Measurements from ENCODE around the gene ATM.
A peak's percentile ranks its signal among the peaks of the same experiment; 100 is the strongest.

Gene ATM

DNA sequence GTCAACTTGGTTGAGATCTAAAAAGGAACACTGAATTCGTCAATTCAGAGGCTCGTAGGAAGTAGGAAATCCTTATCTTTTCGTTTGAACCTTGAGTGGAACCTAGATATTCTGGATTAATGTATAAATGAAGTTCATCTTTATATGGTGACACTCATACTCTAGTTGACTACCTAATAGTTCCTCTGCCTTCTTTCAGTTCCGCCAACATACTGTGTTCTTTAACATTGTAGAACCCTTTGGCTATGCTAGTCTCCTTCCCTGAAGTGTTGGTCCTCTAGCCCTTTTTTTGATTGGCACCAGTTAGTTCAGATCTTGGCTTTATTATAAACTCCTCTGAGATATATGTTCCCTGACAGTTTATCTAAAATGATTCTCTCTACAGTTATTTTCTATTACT, 1.5 kb downstream of the ATM start:
- Histone ChIP-seq H3K36me3 (ENCODE audit: control insufficient read depth, insufficient read depth, low read length) (no peaks in the 10 kb centered on the region), H3K4me3 (ENCODE audit: low read depth, low read length) (peak overlapping the region; percentile 97), H3K9me3 (ENCODE audit: control insufficient read depth, insufficient read depth, low read length) (no peaks in the 10 kb centered on the region), H3K4me1 (ENCODE audit: control insufficient read depth, insufficient read depth, low read length) (peaks cover 13% of the 10 kb centered on the region), H3K9ac (ENCODE audit: low read depth, low read length) (no peak overlapping the region), H3K27me3 (ENCODE audit: control insufficient read depth, insufficient read depth, low read length) (no peaks in the 10 kb centered on the region)

DNA sequence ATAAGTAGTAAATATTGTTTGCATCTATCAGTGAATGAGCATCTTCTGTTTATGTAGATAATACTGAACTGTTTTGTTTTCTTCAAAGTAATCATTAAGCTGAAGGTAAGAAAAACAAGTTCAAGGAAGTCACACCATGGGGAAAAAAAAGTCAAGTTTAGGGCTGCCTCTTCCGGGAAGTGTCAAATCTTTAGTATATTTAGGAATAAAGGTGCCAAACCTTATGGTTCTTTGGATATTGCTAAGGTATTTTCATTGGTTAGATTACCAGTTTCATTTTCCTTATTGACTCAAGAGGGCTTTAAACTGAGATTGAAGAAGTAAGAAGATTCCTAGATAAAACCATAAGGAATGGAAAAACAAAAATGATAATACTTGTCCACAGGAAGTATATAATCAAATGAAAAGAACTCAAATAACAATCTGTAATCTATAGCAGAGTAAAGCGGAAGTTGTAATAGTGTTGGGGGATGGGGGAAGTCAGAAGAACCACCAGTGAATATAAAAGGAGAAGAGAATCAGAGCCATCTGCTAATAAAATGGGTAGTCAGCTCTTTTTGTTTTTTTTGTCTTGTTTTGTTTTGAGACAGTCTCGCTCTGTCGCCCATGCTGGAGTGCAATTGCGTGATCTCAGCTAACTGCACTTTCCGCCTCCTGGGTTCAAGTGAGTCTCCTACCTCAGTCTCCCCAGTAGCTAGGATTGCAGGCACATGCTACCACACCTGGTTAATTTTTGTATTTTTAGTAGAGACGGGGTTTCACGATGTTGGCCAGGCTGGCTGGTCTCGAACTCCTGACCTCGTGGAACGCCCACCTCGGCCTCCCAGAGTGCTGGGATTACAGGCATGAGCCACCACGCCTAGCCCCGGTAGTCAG, 2.3 kb downstream of the ATM start:
- no peak overlapping the region for H3K9ac ChIP-seq (ENCODE audit: low read depth, low read length)
- H3K4me1 ChIP-seq (ENCODE audit: control insufficient read depth, insufficient read depth, low read length), result peaks cover 11% of the 10 kb centered on the region
- no peaks in the 10 kb centered on the region for H3K27me3 ChIP-seq (ENCODE audit: control insufficient read depth, insufficient read depth, low read length)
- H3K36me3 ChIP-seq (ENCODE audit: control insufficient read depth, insufficient read depth, low read length), result peaks cover 3% of the 10 kb centered on the region
- no peaks in the 10 kb centered on the region for H3K9me3 ChIP-seq (ENCODE audit: control insufficient read depth, insufficient read depth, low read length)
- peak overlapping the region; percentile 5 for H3K4me3 ChIP-seq (ENCODE audit: low read depth, low read length)

DNA sequence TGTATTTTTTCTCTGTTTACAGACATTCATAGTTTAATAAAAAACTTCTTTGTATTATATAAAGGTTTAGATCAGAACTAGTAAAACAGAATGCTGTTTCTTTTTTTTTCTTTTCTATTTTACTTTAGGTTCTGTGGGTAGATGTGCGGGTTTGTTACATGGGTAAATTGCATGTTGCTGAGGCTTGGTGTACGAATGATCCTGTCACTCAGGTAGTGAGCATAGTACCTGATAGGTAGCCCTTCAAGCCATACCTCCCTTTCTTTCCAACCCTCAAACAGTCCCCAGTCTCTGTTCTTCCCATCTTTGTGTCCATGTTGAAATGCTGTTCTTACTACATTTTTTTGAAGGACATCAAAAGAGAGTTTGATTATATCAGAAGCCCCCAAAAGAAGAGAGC, 3.2 kb downstream of the ATM start:
- no peak overlapping the region for H3K4me3 ChIP-seq (ENCODE audit: low read depth, low read length)
- no peaks in the 10 kb centered on the region for H3K27me3 ChIP-seq (ENCODE audit: control insufficient read depth, insufficient read depth, low read length)
- H3K4me1 ChIP-seq (ENCODE audit: control insufficient read depth, insufficient read depth, low read length), result peaks cover 11% of the 10 kb centered on the region
- H3K9ac ChIP-seq (ENCODE audit: low read depth, low read length), result no peak overlapping the region
- no peaks in the 10 kb centered on the region for H3K9me3 ChIP-seq (ENCODE audit: control insufficient read depth, insufficient read depth, low read length)
- peaks cover 9% of the 10 kb centered on the region for H3K36me3 ChIP-seq (ENCODE audit: control insufficient read depth, insufficient read depth, low read length)

DNA sequence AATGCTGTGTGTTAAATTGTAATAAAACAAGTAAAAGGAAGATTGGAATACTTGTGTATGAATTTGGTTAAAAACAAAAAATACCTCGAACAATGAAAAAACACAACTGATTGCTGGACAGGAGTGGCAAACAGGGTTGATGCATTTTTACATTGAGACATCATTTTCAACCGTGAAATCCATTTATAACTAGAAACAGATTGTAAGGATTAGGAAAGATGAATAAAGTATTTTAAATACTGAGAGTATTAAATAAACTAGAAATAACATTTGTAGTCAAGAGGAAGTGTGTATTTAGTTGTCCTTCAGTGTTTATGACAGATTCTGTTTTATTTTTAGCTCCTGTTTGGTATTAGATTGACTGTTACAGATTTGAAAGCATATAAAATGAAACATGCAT, 5.4 kb downstream of the ATM start:
- Histone ChIP-seq H3K4me3 (ENCODE audit: low read depth, low read length) (no peak overlapping the region), H3K36me3 (ENCODE audit: control insufficient read depth, insufficient read depth, low read length) (peaks cover 20% of the 10 kb centered on the region), H3K9ac (ENCODE audit: low read depth, low read length) (no peak overlapping the region), H3K9me3 (ENCODE audit: control insufficient read depth, insufficient read depth, low read length) (no peaks in the 10 kb centered on the region), H3K27me3 (ENCODE audit: control insufficient read depth, insufficient read depth, low read length) (no peaks in the 10 kb centered on the region), H3K4me1 (ENCODE audit: control insufficient read depth, insufficient read depth, low read length) (peaks cover 11% of the 10 kb centered on the region)

DNA sequence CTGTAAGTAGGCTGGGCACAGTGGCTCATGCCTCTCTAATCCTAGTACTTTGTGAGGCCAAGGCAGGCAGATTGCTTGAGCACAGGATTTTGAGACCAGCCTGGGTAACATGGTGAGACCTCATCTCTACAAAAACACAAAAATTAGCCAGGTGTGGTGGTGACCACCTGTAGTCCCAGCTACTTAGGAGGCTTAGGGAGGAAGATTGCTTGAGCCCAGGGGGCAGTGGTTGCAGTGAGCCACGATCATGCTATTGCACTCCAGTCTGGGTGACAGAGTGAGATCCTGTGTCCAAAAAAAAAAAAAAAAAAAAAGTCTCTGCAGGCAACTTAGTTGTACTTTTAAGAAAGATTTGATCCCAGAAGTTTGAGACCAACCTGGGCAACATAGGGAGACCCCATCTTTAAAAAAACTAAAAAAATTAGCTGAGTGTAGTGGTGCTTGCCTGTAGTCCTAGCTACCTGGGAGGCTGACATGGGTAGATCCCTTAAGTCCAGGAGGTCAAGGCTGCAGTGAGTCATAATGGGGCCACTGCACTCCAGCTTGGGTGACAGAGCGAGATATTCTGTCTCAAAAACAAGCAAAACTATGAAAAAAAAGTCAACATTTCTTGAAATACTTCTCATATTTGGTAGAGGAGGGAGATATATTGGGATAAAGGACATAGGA, 10.5 kb downstream of the ATM start:
- Histone ChIP-seq H3K4me1 (ENCODE audit: control insufficient read depth, insufficient read depth, low read length) (no peaks in the 10 kb centered on the region), H3K9me3 (ENCODE audit: control insufficient read depth, insufficient read depth, low read length) (no peaks in the 10 kb centered on the region), H3K9ac (ENCODE audit: low read depth, low read length) (no peak overlapping the region), H3K27me3 (ENCODE audit: control insufficient read depth, insufficient read depth, low read length) (no peaks in the 10 kb centered on the region), H3K36me3 (ENCODE audit: control insufficient read depth, insufficient read depth, low read length) (peaks cover 27% of the 10 kb centered on the region), H3K4me3 (ENCODE audit: low read depth, low read length) (no peak overlapping the region)

DNA sequence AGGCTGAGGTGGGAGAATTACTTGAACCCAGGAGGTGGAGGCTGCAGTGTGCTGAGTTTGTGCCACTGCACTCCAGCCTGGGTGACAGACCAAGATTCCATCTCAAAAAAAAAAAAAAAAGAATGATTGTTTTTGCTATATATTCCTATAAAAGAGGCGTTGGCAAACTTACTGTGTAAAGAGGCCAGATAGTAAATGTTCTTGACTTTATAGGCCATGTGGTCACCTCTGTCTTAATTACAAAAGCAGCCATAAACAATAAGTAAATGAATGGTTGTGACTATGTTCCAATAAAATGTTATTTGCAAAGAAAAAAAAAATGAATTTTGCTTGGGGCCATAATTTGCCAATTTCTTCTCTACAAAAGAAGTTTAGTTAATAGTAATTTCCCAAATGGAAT, 12.3 kb downstream of the ATM start:
- Histone ChIP-seq H3K4me3 (ENCODE audit: low read depth, low read length) (no peak overlapping the region), H3K27me3 (ENCODE audit: control insufficient read depth, insufficient read depth, low read length) (no peaks in the 10 kb centered on the region), H3K36me3 (ENCODE audit: control insufficient read depth, insufficient read depth, low read length) (peaks cover 27% of the 10 kb centered on the region), H3K9me3 (ENCODE audit: control insufficient read depth, insufficient read depth, low read length) (no peaks in the 10 kb centered on the region), H3K9ac (ENCODE audit: low read depth, low read length) (no peak overlapping the region), H3K4me1 (ENCODE audit: control insufficient read depth, insufficient read depth, low read length) (no peaks in the 10 kb centered on the region)

DNA sequence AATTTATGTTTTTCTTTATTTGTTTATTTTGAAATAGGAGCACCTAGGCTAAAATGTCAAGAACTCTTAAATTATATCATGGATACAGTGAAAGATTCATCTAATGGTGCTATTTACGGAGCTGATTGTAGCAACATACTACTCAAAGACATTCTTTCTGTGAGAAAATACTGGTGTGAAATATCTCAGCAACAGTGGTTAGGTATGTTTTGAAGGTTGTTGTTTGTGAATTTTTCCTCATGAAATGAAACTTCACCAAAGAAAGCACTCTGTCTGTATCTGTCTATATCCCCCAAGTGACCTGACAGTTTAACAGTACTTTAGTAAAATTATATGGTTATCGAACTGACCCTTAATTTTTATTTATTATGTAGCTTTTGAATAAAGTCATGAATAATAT, 12.8 kb downstream of the ATM start:
- H3K4me3 ChIP-seq (ENCODE audit: low read depth, low read length), result no peak overlapping the region
- peaks cover 25% of the 10 kb centered on the region for H3K36me3 ChIP-seq (ENCODE audit: control insufficient read depth, insufficient read depth, low read length)
- no peaks in the 10 kb centered on the region for H3K4me1 ChIP-seq (ENCODE audit: control insufficient read depth, insufficient read depth, low read length)
- H3K27me3 ChIP-seq (ENCODE audit: control insufficient read depth, insufficient read depth, low read length), result no peaks in the 10 kb centered on the region
- H3K9me3 ChIP-seq (ENCODE audit: control insufficient read depth, insufficient read depth, low read length), result no peaks in the 10 kb centered on the region
- H3K9ac ChIP-seq (ENCODE audit: low read depth, low read length), result no peak overlapping the region

DNA sequence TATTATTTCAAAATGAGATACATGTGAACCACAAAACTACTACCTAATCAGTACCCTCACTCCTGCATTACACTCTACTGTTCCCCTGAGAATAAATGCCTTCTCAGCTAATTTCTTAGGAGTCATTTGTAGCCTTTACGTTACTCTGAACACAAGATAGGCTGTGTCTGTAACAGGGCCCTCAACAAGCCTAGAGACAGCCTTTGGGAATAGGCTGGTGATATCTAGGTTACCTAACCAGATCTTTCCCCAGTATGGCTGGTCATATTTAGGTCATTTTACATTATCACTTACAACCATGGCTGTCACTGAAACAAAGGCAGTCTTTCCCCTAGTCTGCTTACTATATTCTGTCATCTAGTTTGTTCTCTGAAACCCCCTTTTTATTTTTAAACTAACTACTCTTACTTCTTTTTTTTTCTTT, 14.2 kb downstream of the ATM start:
- Histone ChIP-seq H3K27me3 (ENCODE audit: control insufficient read depth, insufficient read depth, low read length) (no peaks in the 10 kb centered on the region), H3K4me3 (ENCODE audit: low read depth, low read length) (no peak overlapping the region), H3K9ac (ENCODE audit: low read depth, low read length) (no peak overlapping the region), H3K9me3 (ENCODE audit: control insufficient read depth, insufficient read depth, low read length) (no peaks in the 10 kb centered on the region), H3K4me1 (ENCODE audit: control insufficient read depth, insufficient read depth, low read length) (no peaks in the 10 kb centered on the region), H3K36me3 (ENCODE audit: control insufficient read depth, insufficient read depth, low read length) (peaks cover 18% of the 10 kb centered on the region)

DNA sequence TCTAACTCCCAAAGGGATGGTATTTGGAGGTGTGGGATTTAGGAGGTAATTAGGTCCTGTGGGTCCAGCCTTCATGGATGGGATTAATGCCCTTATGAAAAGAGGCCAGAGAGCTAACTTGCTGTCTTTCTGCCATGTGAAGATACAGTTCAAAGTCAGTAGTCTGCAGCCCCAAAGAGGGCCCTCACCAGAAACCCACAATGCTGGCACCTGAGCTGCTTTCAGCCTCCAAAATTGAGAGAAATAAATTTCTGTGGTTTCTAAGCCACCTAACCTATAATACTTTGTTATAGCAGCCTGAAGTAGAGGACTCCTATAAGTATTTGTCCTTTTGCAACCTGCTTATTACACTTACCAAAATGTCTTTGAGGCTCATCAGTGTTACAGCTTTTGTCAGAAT, 16.2 kb downstream of the ATM start:
- H3K9me3 ChIP-seq (ENCODE audit: control insufficient read depth, insufficient read depth, low read length), result no peaks in the 10 kb centered on the region
- no peak overlapping the region for H3K4me3 ChIP-seq (ENCODE audit: low read depth, low read length)
- H3K36me3 ChIP-seq (ENCODE audit: control insufficient read depth, insufficient read depth, low read length), result peaks cover 10% of the 10 kb centered on the region
- no peaks in the 10 kb centered on the region for H3K4me1 ChIP-seq (ENCODE audit: control insufficient read depth, insufficient read depth, low read length)
- no peaks in the 10 kb centered on the region for H3K27me3 ChIP-seq (ENCODE audit: control insufficient read depth, insufficient read depth, low read length)
- no peak overlapping the region for H3K9ac ChIP-seq (ENCODE audit: low read depth, low read length)

DNA sequence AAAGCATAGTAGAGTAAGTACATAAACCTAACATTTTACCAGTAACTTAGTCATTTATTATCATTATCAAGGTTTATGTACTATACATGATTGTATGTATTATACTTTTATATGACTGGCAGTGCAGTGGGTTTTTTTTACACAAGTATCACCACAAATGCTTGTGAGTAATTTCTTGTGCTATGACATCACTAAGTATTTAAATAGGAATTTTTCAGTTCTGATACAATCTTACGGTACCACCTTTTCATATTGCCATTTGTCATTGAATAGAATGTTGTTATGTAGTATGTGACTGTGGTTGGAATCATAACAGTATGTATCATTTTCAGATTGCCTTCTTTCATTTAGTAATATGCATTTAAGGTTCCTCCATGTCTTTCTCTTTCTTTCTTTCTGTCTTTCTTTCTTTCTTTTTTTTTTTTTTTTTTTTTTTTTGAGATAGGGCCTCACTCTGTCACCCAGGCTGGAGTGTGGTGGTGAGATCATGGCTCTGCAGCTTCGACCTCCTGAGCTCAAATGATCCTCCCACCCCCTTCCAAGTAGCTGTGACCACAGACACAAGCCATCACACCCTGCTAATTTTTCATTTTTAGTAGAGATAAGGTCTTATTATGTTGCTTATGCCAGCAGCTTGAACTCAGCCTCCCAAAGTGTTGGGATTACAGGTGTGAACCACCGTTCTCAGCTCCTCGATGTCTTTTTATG, 18.6 kb downstream of the ATM start:
- H3K27me3 ChIP-seq (ENCODE audit: control insufficient read depth, insufficient read depth, low read length), result no peaks in the 10 kb centered on the region
- no peaks in the 10 kb centered on the region for H3K9me3 ChIP-seq (ENCODE audit: control insufficient read depth, insufficient read depth, low read length)
- no peak overlapping the region for H3K4me3 ChIP-seq (ENCODE audit: low read depth, low read length)
- peaks cover 4% of the 10 kb centered on the region for H3K36me3 ChIP-seq (ENCODE audit: control insufficient read depth, insufficient read depth, low read length)
- H3K9ac ChIP-seq (ENCODE audit: low read depth, low read length), result no peak overlapping the region
- H3K4me1 ChIP-seq (ENCODE audit: control insufficient read depth, insufficient read depth, low read length), result no peaks in the 10 kb centered on the region

DNA sequence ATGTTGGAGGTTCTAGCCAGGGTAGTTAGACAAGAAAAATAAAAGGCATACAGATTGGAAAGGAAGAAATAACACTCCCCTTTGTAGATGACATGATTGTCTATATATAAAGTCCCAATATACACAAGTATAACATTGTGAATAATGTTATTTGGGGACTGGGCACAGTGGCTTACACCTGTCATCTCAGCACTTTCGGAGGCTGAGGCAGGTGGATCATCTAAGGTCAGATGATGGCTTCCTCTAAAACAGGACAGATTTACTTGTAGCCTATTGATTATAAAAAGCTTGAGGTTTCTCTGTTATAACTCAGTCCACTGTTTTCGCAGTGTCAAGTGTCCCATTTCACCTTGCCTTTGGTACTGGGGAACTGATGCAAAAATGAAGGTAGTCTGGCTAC, 19.6 kb downstream of the ATM start:
- H3K36me3 ChIP-seq (ENCODE audit: control insufficient read depth, insufficient read depth, low read length), result peaks cover 3% of the 10 kb centered on the region
- H3K9me3 ChIP-seq (ENCODE audit: control insufficient read depth, insufficient read depth, low read length), result no peaks in the 10 kb centered on the region
- no peaks in the 10 kb centered on the region for H3K27me3 ChIP-seq (ENCODE audit: control insufficient read depth, insufficient read depth, low read length)

More for the DNA sequence above, 19.6 kb downstream of the ATM start:
- Histone ChIP-seq H3K9ac (ENCODE audit: low read depth, low read length) (no peak overlapping the region), H3K4me1 (ENCODE audit: control insufficient read depth, insufficient read depth, low read length) (no peaks in the 10 kb centered on the region), H3K4me3 (ENCODE audit: low read depth, low read length) (no peak overlapping the region)

Measured in iPS-15b (cell line).